ENCODE results near the gene ABHD17C. TPM values are rescaled to one million over a fixed set of nuclear protein-coding genes. Genes with fewer than 3 reads are reported as not detected.

The ABHD17C gene
- total and polyA plus RNA-seq, 2 experiments from 2014 or later: 2.1 to 8.3 TPM

DNA sequence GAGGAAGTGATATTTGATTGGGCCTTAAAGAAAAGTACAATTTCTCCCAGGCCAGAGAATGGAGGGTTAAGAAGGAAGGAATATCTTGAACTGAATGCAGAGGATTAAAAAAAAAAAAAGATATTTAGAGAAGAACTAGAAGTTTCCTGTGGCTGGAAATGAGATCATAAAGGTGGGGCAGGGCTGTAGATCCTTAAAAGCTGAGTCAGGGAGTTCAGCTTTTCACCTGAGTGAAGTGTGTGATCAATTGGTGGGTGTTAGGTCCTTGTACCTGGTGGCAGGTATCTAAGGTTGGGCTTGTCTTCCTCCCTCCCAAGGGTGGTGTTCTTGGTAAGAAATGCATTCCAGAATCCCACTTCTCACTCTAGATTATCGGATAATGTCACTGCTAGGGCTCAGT lies 95.9 kb downstream of the ABHD17C start:
- Histone ChIP-seq H3K36me3 (ENCODE audit: low read depth) (peaks cover 51% of the 10 kb centered on the region), H3K4me2 (ENCODE audit: unreplicated experiment) (no peak overlapping the region), H3K4me1 (ENCODE audit: insufficient read depth) (peaks cover 16% of the 10 kb centered on the region; the same call in 1 of the 2 replicates), H3K4me3 (no peak overlapping the region), H3K27ac (no peak overlapping the region), H3F3A (ENCODE audit: insufficient read depth) (peaks cover 96% of the 10 kb centered on the region), H3K27me3 (replicated peaks; ENCODE audit: insufficient read depth) (no peaks in the 10 kb centered on the region), H3K9ac (no peak overlapping the region), H3K9me2 (ENCODE audit: insufficient read depth) (no peaks in the 10 kb centered on the region), H3K79me2 (ENCODE audit: insufficient read depth) (no peaks in the 10 kb centered on the region), H3K9me3 (ENCODE audit: low read depth) (no peaks in the 10 kb centered on the region), H2AFZ (no peak overlapping the region), H4K20me1 (ENCODE audit: insufficient read depth) (no peaks in the 10 kb centered on the region)
- no peak for DNase-seq
- TF ChIP-seq EZH2phosphoT487 (IDR thresholded peaks at IDR 0.05; ENCODE audit: insufficient read depth, low read depth) (no peak), EZH2 (IDR thresholded peaks at IDR 0.05; ENCODE audit: insufficient read depth, poor library complexity, severe bottlenecking) (no peak)
- WGBS, 2 experiments (ENCODE audit: low coverage in 1 of 2, low lambda C conversion rate in 2 of 2, missing lambda C conversion rate in 2 of 2): 90 to 100% methylated on average over 1 of the region's 1 CpG
- in situ Hi-C loops (cut with MboI): no loop called here

DNA sequence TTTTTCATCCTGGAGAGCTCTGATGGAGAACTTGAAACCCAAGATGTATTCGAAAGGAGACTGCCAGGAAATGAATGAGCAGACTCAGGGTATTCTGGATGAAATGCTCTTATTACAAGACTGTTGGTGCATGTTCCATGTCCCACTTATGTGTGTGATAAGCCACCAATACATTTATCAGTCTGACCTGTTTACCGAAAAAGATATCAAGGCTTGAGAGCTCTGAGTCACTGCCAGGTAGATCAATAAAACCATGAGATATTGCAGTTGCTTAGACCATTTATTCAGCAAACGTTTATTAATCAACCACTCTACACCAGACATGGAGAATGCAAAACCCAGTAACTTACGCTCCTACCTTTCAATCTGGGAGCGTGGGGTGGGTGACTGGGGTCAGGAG lies 101.3 kb downstream of the ABHD17C start:
- peaks cover 5% of the 10 kb centered on the region; the same call in 1 of the 2 replicates for H4K20me1 ChIP-seq (ENCODE audit: insufficient read depth)
- H3K9ac ChIP-seq: no peak overlapping the region
- no peaks in the 10 kb centered on the region for H3K9me2 ChIP-seq (ENCODE audit: insufficient read depth)
- H3K27me3 ChIP-seq (replicated peaks; ENCODE audit: insufficient read depth): no peaks in the 10 kb centered on the region
- no peak overlapping the region for H3K4me2 ChIP-seq (ENCODE audit: unreplicated experiment)
- no peak overlapping the region for H2AFZ ChIP-seq
- no peaks in the 10 kb centered on the region for H3K4me1 ChIP-seq (ENCODE audit: insufficient read depth)
- WGBS, 2 experiments (ENCODE audit: low coverage in 1 of 2, low lambda C conversion rate in 2 of 2, missing lambda C conversion rate in 2 of 2): 67 to 77% methylated on average over 5 of the region's 5 CpGs
- peaks cover 97% of the 10 kb centered on the region for H3F3A ChIP-seq (ENCODE audit: insufficient read depth)
- H3K36me3 ChIP-seq (ENCODE audit: low read depth): peaks cover 69% of the 10 kb centered on the region
- in situ Hi-C loops (cut with MboI): no loop called here
- DNase-seq: no peak
- no peak for TF ChIP-seq EZH2phosphoT487 (IDR thresholded peaks at IDR 0.05; ENCODE audit: insufficient read depth, low read depth)
- no peak for TF ChIP-seq EZH2 (IDR thresholded peaks at IDR 0.05; ENCODE audit: insufficient read depth, poor library complexity, severe bottlenecking)
- no peaks in the 10 kb centered on the region for H3K79me2 ChIP-seq (ENCODE audit: insufficient read depth)
- no peaks in the 10 kb centered on the region for H3K9me3 ChIP-seq (ENCODE audit: low read depth)
- no peak overlapping the region for H3K27ac ChIP-seq
- H3K4me3 ChIP-seq: no peak overlapping the region

DNA sequence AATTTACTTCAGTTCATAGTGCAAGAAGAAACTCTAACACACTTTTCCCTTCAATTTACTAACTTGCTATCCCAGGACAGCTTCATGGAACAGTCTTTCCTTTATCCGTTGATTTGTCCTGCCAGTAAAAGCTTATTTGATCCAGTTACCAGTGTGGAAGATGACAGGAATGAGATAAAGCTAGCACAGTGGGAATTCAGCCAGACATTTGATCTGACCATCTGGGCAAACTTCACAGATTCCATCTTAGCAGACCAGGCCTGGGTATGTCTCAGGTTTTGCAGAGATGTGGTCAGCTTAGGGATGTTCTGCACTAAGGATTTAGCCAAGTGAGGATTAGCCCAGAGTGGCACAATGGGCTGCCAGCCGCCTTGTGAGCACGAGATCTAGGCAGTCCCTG lies 103.8 kb downstream of the ABHD17C start:
- peaks cover 5% of the 10 kb centered on the region; the same call in 1 of the 2 replicates for H4K20me1 ChIP-seq (ENCODE audit: insufficient read depth)
- H3K36me3 ChIP-seq (ENCODE audit: low read depth): peaks cover 53% of the 10 kb centered on the region
- no peaks in the 10 kb centered on the region for H3K79me2 ChIP-seq (ENCODE audit: insufficient read depth)
- H3K4me3 ChIP-seq: no peak overlapping the region
- peaks cover 96% of the 10 kb centered on the region for H3F3A ChIP-seq (ENCODE audit: insufficient read depth)
- no peaks in the 10 kb centered on the region for H3K4me1 ChIP-seq (ENCODE audit: insufficient read depth)
- H3K4me2 ChIP-seq (ENCODE audit: unreplicated experiment): no peak overlapping the region
- H3K9me2 ChIP-seq (ENCODE audit: insufficient read depth): no peaks in the 10 kb centered on the region
- no peak for TF ChIP-seq EZH2phosphoT487 (IDR thresholded peaks at IDR 0.05; ENCODE audit: insufficient read depth, low read depth)
- no peak for TF ChIP-seq EZH2 (IDR thresholded peaks at IDR 0.05; ENCODE audit: insufficient read depth, poor library complexity, severe bottlenecking)
- H3K27me3 ChIP-seq (replicated peaks; ENCODE audit: insufficient read depth): no peaks in the 10 kb centered on the region
- no peak overlapping the region for H2AFZ ChIP-seq
- 88 to 91% methylated on average over 3 of the region's 3 CpGs for WGBS, 2 experiments (ENCODE audit: low coverage in 1 of 2, low lambda C conversion rate in 2 of 2, missing lambda C conversion rate in 2 of 2)
- no peaks in the 10 kb centered on the region for H3K9me3 ChIP-seq (ENCODE audit: low read depth)
- in situ Hi-C loops (cut with MboI): no loop called here
- DNase-seq: no peak
- no peak overlapping the region for H3K9ac ChIP-seq
- no peak overlapping the region for H3K27ac ChIP-seq

DNA sequence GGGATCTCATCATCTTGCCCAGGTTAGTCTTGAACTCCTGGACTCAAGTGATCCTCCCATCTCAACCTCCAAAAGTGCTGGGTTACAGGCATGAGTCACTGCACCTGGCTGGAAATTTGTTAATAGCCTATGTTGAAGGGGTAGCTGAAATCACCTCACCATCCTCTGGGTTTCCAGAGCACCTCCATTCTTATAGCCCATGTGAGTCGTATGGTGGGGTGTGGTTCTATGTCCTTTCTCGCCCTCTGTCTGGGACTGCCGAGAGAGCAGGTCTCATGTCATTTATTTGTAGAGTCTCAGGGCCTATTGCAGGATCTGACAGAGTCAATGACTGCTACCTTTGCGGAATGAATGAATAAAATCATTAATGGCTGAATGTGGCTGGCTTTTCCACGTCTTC lies 105.0 kb downstream of the ABHD17C start:
- H4K20me1 ChIP-seq (ENCODE audit: insufficient read depth): peaks cover 5% of the 10 kb centered on the region; the same call in 1 of the 2 replicates
- no peaks in the 10 kb centered on the region for H3K4me1 ChIP-seq (ENCODE audit: insufficient read depth)
- no peak overlapping the region for H3K4me3 ChIP-seq
- WGBS, 2 experiments (ENCODE audit: low coverage in 1 of 2, low lambda C conversion rate in 2 of 2, missing lambda C conversion rate in 2 of 2): 70 to 79% methylated on average over 5 of the region's 5 CpGs
- no peak for TF ChIP-seq EZH2 (IDR thresholded peaks at IDR 0.05; ENCODE audit: insufficient read depth, poor library complexity, severe bottlenecking)
- no peak for TF ChIP-seq EZH2phosphoT487 (IDR thresholded peaks at IDR 0.05; ENCODE audit: insufficient read depth, low read depth)
- no peak overlapping the region for H3K4me2 ChIP-seq (ENCODE audit: unreplicated experiment)
- no peak overlapping the region for H3K27ac ChIP-seq
- H3K9me2 ChIP-seq (ENCODE audit: insufficient read depth): no peaks in the 10 kb centered on the region
- H3F3A ChIP-seq (ENCODE audit: insufficient read depth): peaks cover 97% of the 10 kb centered on the region
- in situ Hi-C loops (cut with MboI): no loop called here
- no peak overlapping the region for H2AFZ ChIP-seq
- no peaks in the 10 kb centered on the region for H3K79me2 ChIP-seq (ENCODE audit: insufficient read depth)
- peaks cover 49% of the 10 kb centered on the region for H3K36me3 ChIP-seq (ENCODE audit: low read depth)
- peak; percentile 22 for DNase-seq
- no peaks in the 10 kb centered on the region for H3K27me3 ChIP-seq (replicated peaks; ENCODE audit: insufficient read depth)
- H3K9me3 ChIP-seq (ENCODE audit: low read depth): no peaks in the 10 kb centered on the region
- no peak overlapping the region for H3K9ac ChIP-seq

Data from GM23248 (cell line).